Thoracic aorta (tissue), 2 donors: ENCODE data around the gene ADAMTS5. TPM values are rescaled to one million over a fixed set of nuclear protein-coding genes. Genes with fewer than 3 reads are reported as not detected.
A peak's percentile ranks its signal among the peaks of the same experiment; 100 is the strongest.

Experiments used
- ATAC-seq: fragments of 150-250 bp; one replicate; pipeline ENCODE4 v1.8.0; 2017; ENCODE audit warnings: low read depth; ENCODE audit not compliant: insufficient number of reproducible peaks, low FRiP score
- DNase-seq: peaks from one replicate; pipeline ENCODE4 v3.0.0-alpha.2; 2020; ENCODE audit warnings: low spot score
- H3K27ac ChIP-seq, 2 donors: fragments of 200-600 bp; sonication (generic); 1 replicate in 1 of 2; 2 replicates in 1 of 2; pipeline ENCODE4 v1.5.1; 2016; ENCODE audit warnings: mild to moderate bottlenecking in 2 of 2, moderate library complexity in 2 of 2
- H3K27me3 ChIP-seq: fragments of 200-600 bp; sonication (generic); replicated peaks from 2 replicates; pipeline ENCODE4 v1.6.0; 2016; ENCODE audit warnings: mild to moderate bottlenecking; ENCODE audit not compliant: insufficient read depth
- H3K36me3 ChIP-seq: fragments of 200-600 bp; sonication (generic); one replicate; pipeline ENCODE4 v1.5.1; 2016
- H3K4me1 ChIP-seq, 2 donors: fragments of 200-600 bp; sonication (generic); 1 replicate in 1 of 2; 2 replicates in 1 of 2; pipeline versions ENCODE4 v1.5.1 to v1.6.0; 2016; ENCODE audit warnings: low read depth in 2 of 2, mild to moderate bottlenecking in 1 of 2; ENCODE audit not compliant: control insufficient read depth in 1 of 2
- H3K4me3 ChIP-seq: fragments of 200-600 bp; sonication (generic); 2 replicates; pipeline ENCODE4 v1.5.1; 2016; ENCODE audit warnings: mild to moderate bottlenecking
- H3K9me3 ChIP-seq: fragments of 200-600 bp; sonication (generic); 2 replicates; pipeline ENCODE4 v1.5.1; 2016
- CTCF ChIP-seq: fragments of 200-600 bp; sonication (generic); IDR thresholded peaks from one replicate; pipeline ENCODE4 v1.5.1; 2019; ENCODE audit warnings: antibody characterized with exemption
- total RNA-seq, 2 donors: library from RNA; depleted of rRNA; stranded (reverse); fragments of >200 nt; gene quantifications; one replicate each; pipeline versions ENCODE4 v1.1.0 to v1.2.3, GENCODE V29; 2016

Gene ADAMTS5
- 1 to 10 TPM; 5.8 TPM for total RNA-seq

GRCh38 chr21:26967062-26967913 is at the start of gene ADAMTS5:
TSS of gene ADAMTS5 (minus strand) at chr21:26967088. CDS start at chr21:26966391, 697 bp downstream.
- Histone ChIP-seq H3K4me1 (peaks cover 11 to 27% of the 10 kb centered on the region in 2 donors), H3K27ac (no peak within 1 kb of the TSS), H3K9me3 (no peaks in the 10 kb centered on the region), H3K27me3 (no peaks in the 10 kb centered on the region), H3K36me3 (no peaks in the 10 kb centered on the region), H3K4me3 (peak within 1 kb of the TSS; percentile 77)
- ATAC-seq, result no peak
- DNase-seq, result no peak
- no peak for TF ChIP-seq CTCF

GRCh38 chr21:27001526-27001925 is 34.6 kb upstream of the ADAMTS5 start:
- TF ChIP-seq CTCF, result no peak
- Histone ChIP-seq H3K4me1 (no peaks in the 10 kb centered on the region), H3K36me3 (no peaks in the 10 kb centered on the region), H3K4me3 (no peak overlapping the region), H3K27me3 (no peaks in the 10 kb centered on the region), H3K9me3 (no peaks in the 10 kb centered on the region), H3K27ac (no peak overlapping the region)
- no peak for DNase-seq
- ATAC-seq, result no peak

- no peaks in the 10 kb centered on the region for H3K27me3 ChIP-seq
- H3K9me3 ChIP-seq, result peaks cover 5% of the 10 kb centered on the region
- no peak overlapping the region for H3K27ac ChIP-seq
- H3K4me1 ChIP-seq, result no peaks in the 10 kb centered on the region
- H3K36me3 ChIP-seq, result no peaks in the 10 kb centered on the region
- ATAC-seq (no peak), DNase-seq (no peak)
- TF ChIP-seq CTCF, result no peak
- no peak overlapping the region for H3K4me3 ChIP-seq
These were observed 16.7 kb upstream of the ADAMTS5 start for GRCh38 chr21:26983576-26983975.

GRCh38 chr21:26982767-26983166 is 15.9 kb upstream of the ADAMTS5 start:
- peaks cover 5% of the 10 kb centered on the region for H3K9me3 ChIP-seq
- no peak for TF ChIP-seq CTCF
- no peak for DNase-seq
- H3K27me3 ChIP-seq, result no peaks in the 10 kb centered on the region
- H3K4me1 ChIP-seq, result no peaks in the 10 kb centered on the region
- no peak for ATAC-seq
- no peaks in the 10 kb centered on the region for H3K36me3 ChIP-seq
- H3K4me3 ChIP-seq, result no peak overlapping the region
- no peak overlapping the region for H3K27ac ChIP-seq

- no peak overlapping the region for H3K27ac ChIP-seq
- H3K36me3 ChIP-seq, result no peaks in the 10 kb centered on the region
- no peak overlapping the region for H3K4me3 ChIP-seq
- no peaks in the 10 kb centered on the region for H3K27me3 ChIP-seq
- TF ChIP-seq CTCF, result no peak
- ATAC-seq (no peak), DNase-seq (no peak)
- H3K9me3 ChIP-seq, result peaks cover 5% of the 10 kb centered on the region
- H3K4me1 ChIP-seq, result no peaks in the 10 kb centered on the region
These were observed 10.9 kb upstream of the ADAMTS5 start for GRCh38 chr21:26977746-26978145.
